DND-41 (cell line): ENCODE results near the gene CUBN.

Source experiments
- CTCF ChIP-seq: IDR thresholded peaks from 2 replicates; pipeline ENCODE4 v1.5.1; 2012; ENCODE audit warnings: borderline replicate concordance, low read length, moderate library complexity, mild to moderate bottlenecking; ENCODE audit not compliant: poor library complexity, severe bottlenecking; ENCODE audit errors: extremely low read depth
- EZH2 ChIP-seq: IDR thresholded peaks from 3 replicates; pipeline ENCODE4 v1.6.1; 2012; ENCODE audit warnings: borderline replicate concordance, low read depth, mild to moderate bottlenecking, moderate library complexity, low read length, inconsistent platforms; ENCODE audit not compliant: severe bottlenecking

GRCh38 chr10:16975188-16975587 lies 154.4 kb downstream of the CUBN start:
- no peak for TF ChIP-seq CTCF
- no peak for TF ChIP-seq EZH2
